ENCODE results near the gene RDX. TPM values are rescaled to one million over a fixed set of nuclear protein-coding genes. Genes with fewer than 3 reads are reported as not detected.

Gene RDX
- total RNA-seq, 1 experiment from 2014 or later, result 131 TPM

DNA sequence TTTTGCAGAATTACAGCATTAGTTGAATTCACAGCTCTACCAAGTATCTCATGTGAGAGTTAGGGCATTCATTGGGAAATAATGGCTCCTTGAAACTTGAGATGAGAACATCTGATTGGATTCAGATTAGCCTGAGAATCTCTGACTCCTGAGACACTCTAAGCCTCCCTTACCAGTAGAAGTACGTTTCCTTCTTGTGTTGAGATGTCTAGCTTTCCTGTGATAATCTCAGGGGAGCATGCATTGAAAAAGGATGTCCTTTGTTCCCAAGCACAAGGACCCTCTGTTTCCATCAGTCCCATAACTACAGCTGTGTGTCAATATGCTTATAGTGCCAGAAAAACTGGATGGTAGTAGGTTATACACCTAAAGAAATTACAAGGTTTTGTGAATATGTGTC lies 35.2 kb upstream of the RDX start:
- H3K9ac ChIP-seq (ENCODE audit: low read length), result no peak overlapping the region
- H3K9me3 ChIP-seq (ENCODE audit: control insufficient read depth in 1 of 2, insufficient read depth in 1 of 2, low read depth in 1 of 2, low read length in 2 of 2), result peaks cover 0 to 6% of the 10 kb centered on the region in 2 experiments; a peak in 1 of 4 replicates
- no peak overlapping the region for H3K27ac ChIP-seq (ENCODE audit: low read depth, low read length)
- H3K36me3 ChIP-seq (ENCODE audit: control insufficient read depth in 1 of 2, insufficient read depth in 2 of 2, low read length in 2 of 2), result 0 out of 4 replicates have a peak, but pooled peaks cover 0 to 2% of the 10 kb centered on the region in 2 experiments
- no peak overlapping the region for H3K4me2 ChIP-seq (ENCODE audit: low read length)
- POLR2A ChIA-PET, result no interaction called here
- no peak overlapping the region for H2AFZ ChIP-seq (ENCODE audit: low read depth, low read length, poor library complexity, severe bottlenecking)
- no peak for DNase-seq (ENCODE audit: low read depth, low spot score)
- peaks cover 17 to 28% of the 10 kb centered on the region in 2 experiments; a peak in 3 of 4 replicates for H3K4me1 ChIP-seq (ENCODE audit: control insufficient read depth in 1 of 2, insufficient read depth in 2 of 2, low read length in 2 of 2)
- H3K27me3 ChIP-seq (ENCODE audit: insufficient read depth, low read length), result no peaks in the 10 kb centered on the region
- CTCF ChIA-PET, result no interaction called here
- no peak for TF ChIP-seq EZH2 (IDR thresholded peaks at IDR 0.05)
- TF ChIP-seq EGR1 (IDR thresholded peaks at IDR 0.05; ENCODE audit: low read depth), result no peak
- TF ChIP-seq, protein P1, sequence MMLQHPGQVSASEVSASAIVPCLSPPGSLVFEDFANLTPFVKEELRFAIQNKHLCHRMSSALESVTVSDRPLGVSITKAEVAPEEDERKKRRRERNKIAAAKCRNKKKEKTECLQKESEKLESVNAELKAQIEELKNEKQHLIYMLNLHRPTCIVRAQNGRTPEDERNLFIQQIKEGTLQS (IDR thresholded peaks at IDR 0.05), result no peak
- no peak for TF ChIP-seq POLR2A (IDR thresholded peaks at IDR 0.05; ENCODE audit: borderline replicate concordance, extremely low read depth, insufficient read depth, insufficient read length)
- TF ChIP-seq SP1 (IDR thresholded peaks at IDR 0.05; ENCODE audit: low read depth), result no peak
- TF ChIP-seq EZH2phosphoT487 (IDR thresholded peaks at IDR 0.05; ENCODE audit: borderline replicate concordance), result no peak
- no peak for TF ChIP-seq ELF1 (IDR thresholded peaks at IDR 0.05; ENCODE audit: borderline replicate concordance, low read depth)
- TF ChIP-seq YY1 (IDR thresholded peaks at IDR 0.05; ENCODE audit: extremely low read depth, insufficient replicate concordance, low read depth, low read length), result no peak
- no peak for TF ChIP-seq ZNF274 (IDR thresholded peaks at IDR 0.05; ENCODE audit: low read depth, low read length)
- TF ChIP-seq, protein P2, sequence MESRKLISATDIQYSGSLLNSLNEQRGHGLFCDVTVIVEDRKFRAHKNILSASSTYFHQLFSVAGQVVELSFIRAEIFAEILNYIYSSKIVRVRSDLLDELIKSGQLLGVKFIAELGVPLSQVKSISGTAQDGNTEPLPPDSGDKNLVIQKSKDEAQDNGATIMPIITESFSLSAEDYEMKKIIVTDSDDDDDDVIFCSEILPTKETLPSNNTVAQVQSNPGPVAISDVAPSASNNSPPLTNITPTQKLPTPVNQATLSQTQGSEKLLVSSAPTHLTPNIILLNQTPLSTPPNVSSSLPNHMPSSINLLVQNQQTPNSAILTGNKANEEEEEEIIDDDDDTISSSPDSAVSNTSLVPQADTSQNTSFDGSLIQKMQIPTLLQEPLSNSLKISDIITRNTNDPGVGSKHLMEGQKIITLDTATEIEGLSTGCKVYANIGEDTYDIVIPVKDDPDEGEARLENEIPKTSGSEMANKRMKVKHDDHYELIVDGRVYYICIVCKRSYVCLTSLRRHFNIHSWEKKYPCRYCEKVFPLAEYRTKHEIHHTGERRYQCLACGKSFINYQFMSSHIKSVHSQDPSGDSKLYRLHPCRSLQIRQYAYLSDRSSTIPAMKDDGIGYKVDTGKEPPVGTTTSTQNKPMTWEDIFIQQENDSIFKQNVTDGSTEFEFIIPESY (IDR thresholded peaks at IDR 0.05; ENCODE audit: extremely low read depth, insufficient replicate concordance, low read length), result no peak
- no peak for TF ChIP-seq FOSL1 (IDR thresholded peaks at IDR 0.05; ENCODE audit: low read depth)
- no peak for TF ChIP-seq TCF7L2 (IDR thresholded peaks at IDR 0.05; ENCODE audit: borderline replicate concordance, extremely low read depth, insufficient read depth, insufficient read length)
- no peak overlapping the region for H3K4me3 ChIP-seq (replicated peaks in 1 of 2; ENCODE audit: low read depth in 1 of 2, low read length in 2 of 2)
- H4K20me1 ChIP-seq (ENCODE audit: insufficient read depth), result no peaks in the 10 kb centered on the region
- no peak for ATAC-seq
- H3K9me2 ChIP-seq (ENCODE audit: insufficient read depth), result no peaks in the 10 kb centered on the region
- intact Hi-C loops (cut with micrococcal nuclease), result no loop called here
- BruUV-seq (replicated peaks), result no TSS peak
- RAD21 ChIA-PET (ENCODE audit: low non-redundant PET in 1 of 2, low total read pairs in 2 of 2, uncharacterized antibody in 2 of 2, unreplicated experiment in 2 of 2), result no interaction called here
- H3K79me2 ChIP-seq (ENCODE audit: insufficient read depth, low read length), result no peaks in the 10 kb centered on the region
